GM18526 (cell line): ENCODE data around the gene MAP4K3.

Experiments used
- POLR2A ChIP-seq: IDR thresholded peaks from 3 replicates; pipeline ENCODE4 v1.6.1; 2011; ENCODE audit not compliant: insufficient read length; ENCODE audit errors: extremely low read depth

MAP4K3 gene

GRCh38 chr2:39429746-39430145, 7.3 kb downstream of the MAP4K3 start:
- no peak for TF ChIP-seq POLR2A

DNA sequence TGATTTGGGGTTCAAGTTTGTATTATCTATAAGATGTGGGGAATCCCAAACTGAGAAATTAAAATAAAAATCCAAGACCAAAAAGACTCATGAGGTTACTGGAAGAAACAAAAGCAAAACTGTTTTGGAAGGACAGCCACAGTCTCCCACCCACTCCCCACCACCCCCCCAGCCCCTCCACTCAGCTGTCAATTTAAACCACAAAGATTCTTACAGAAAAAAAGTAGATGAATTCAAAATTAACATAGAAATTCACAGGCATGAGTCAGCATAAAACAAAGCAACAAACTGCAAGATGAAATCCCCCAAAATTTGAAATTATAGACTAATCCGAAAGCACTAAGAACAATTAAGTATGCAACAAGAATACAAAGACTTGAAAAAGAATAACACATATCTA, 12.1 kb downstream of the MAP4K3 start:
- TF ChIP-seq POLR2A, result no peak

- TF ChIP-seq POLR2A, result no peak
Measured at GRCh38 chr2:39422700-39423099, 14.4 kb downstream of the MAP4K3 start.

- no peak for TF ChIP-seq POLR2A
Measured at GRCh38 chr2:39421354-39421753, 15.7 kb downstream of the MAP4K3 start.

- no peak for TF ChIP-seq POLR2A
Measured at GRCh38 chr2:39419282-39420223, 17.5 kb downstream of the MAP4K3 start.

DNA sequence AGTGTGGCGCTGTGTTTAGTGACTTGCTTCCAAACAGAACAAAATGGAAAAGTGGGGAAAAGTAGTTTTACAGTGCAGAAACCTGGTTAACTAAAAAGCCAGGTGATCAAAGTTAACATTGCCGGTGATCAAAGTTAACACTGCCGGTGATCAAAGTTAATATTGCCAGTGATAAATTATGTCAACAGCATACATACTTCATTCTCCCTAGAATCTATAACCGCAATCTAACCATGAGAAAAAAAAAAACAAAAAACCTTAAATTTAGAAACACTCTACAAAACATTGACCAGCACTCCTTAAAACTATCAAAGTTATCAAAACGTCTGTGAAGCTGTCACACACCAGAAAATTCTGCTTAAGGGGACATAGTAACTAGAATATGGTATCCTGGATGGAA, 18.6 kb downstream of the MAP4K3 start:
- TF ChIP-seq POLR2A, result no peak

- TF ChIP-seq POLR2A, result no peak
Measured at GRCh38 chr2:39416140-39416539, 20.9 kb downstream of the MAP4K3 start.

DNA sequence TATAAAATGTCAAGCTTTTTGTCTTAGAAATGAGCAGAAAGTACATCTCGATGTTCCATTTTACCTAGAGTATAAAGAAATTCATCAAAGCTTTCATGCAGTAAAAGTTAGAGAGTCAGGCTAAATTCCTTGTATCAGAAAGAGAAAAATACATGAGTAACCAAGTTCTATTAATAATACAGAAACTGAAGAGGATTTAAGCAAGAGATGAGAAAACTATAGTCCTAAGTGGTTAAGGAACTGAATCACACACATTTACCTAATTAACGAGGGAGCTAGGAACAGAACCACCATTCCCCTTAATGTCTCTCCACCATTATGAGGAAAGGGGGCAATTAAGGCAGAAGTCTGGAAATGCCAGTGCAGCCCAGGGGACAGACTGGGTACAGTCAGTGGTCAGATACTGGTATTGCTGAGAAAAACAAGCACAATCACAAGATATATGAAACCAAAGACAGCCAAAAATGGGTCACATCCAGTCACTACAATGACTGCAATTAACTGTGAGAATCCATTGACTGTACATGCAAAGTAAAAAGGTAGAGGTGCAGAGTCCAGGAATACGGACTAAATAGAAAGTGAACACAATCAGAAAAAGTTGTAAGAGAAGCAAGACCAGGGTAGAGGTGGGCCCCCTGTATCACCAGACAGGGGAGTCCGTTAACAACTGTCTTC, 23.9 kb downstream of the MAP4K3 start:
- no peak for TF ChIP-seq POLR2A

DNA sequence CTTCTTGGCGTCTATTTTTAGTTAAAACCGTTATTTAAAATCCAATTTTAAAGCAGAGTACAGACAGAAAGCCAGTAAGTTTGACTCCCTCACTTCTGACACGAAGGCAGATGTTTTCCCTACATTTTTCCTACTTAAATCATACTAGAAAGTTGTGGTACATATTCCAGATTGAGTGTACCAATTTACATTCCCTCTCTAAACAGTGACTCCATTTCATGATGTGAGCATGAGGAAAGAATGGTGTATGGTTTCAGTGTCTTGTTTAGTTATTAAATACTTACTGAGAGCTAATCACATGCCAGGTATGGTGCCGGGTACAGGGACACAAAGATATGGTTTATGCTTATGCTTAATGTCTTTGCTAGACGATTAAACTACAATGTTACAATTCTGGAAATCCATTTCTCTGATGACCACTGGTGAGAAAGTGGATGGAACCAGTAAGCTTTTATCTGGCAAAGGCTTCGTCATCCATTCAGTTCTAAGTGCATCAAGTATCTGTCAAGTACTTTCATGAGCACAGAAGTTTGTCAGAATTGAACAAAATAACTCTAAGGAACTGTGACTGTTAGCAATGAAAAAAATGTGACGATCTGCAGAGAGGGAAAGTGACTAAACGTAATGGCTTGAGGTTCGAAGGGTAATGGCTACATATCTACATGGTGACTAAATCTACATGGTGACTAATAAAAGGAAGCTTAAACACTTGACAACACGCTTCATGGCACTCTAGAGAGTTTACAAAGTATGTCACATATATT, 25.7 kb downstream of the MAP4K3 start:
- no peak for TF ChIP-seq POLR2A

- no peak for TF ChIP-seq POLR2A
Measured at GRCh38 chr2:39409697-39410389, 27.2 kb downstream of the MAP4K3 start.

GRCh38 chr2:39408351-39409136, 28.5 kb downstream of the MAP4K3 start:
- no peak for TF ChIP-seq POLR2A

GRCh38 chr2:39407516-39408296, 29.4 kb downstream of the MAP4K3 start:
- no peak for TF ChIP-seq POLR2A

- no peak for TF ChIP-seq POLR2A
Measured at GRCh38 chr2:39405364-39405763, 31.7 kb downstream of the MAP4K3 start.

- no peak for TF ChIP-seq POLR2A
Measured at GRCh38 chr2:39403311-39403710, 33.8 kb downstream of the MAP4K3 start.

DNA sequence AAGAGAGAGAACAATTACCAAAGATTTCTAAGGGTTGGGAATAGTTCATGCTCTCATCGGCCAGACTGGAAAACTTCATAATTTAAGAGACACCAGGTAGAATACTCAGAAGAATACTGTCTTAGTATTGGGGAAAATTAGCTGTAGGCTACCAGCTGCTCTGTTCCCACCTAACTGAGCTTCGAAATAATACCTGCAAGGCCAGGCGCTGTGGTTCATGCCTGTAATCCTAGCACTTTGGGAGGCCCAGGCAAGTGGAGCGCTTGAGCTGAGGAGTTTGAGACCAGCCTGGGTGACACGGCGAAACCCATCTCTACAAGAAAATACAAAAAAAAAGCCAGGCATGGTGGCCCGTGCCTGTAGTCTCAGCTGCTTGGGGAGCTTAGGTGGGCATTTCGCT, 35.8 kb downstream of the MAP4K3 start:
- no peak for TF ChIP-seq POLR2A
